GM23248 (cell line): Measurements from ENCODE around the gene CSRP3.

Experiments
- EZH2 ChIP-seq: fragments of 200-600 bp; sonication (generic); IDR thresholded peaks from 2 replicates; pipeline ENCODE4 v1.6.1; 2018; ENCODE audit warnings: antibody characterized with exemption, mild to moderate bottlenecking; ENCODE audit not compliant: insufficient read depth, poor library complexity, severe bottlenecking
- EZH2phosphoT487 ChIP-seq: fragments of 200-600 bp; sonication (generic); IDR thresholded peaks from 2 replicates; pipeline ENCODE4 v1.6.1; 2018; ENCODE audit warnings: antibody characterized with exemption, moderate library complexity, mild to moderate bottlenecking, low read depth; ENCODE audit not compliant: insufficient read depth

DNA sequence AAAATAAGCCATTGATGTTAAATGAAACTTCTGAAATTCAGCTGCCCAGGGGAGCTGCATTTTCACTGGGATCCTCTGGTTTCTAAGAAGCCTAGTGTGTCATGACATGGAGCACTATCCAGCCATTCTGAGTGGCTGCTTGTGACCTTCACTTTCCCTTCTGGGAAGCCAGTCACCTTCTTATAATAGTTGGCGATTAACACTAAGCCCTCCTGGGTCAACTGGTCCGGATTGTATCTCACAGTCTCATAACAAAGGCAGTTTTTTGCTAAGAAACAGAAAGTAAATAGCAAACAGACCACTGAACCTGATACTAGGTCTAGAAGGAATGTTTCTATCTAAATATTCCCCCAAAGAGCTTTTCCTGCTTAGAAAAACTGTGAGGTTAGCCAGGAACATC lies 7.9 kb downstream of the CSRP3 start:
- no peak for TF ChIP-seq EZH2
- no peak for TF ChIP-seq EZH2phosphoT487
